ENCODE measurements around the gene MDC1.
"Not testable (repeated sequence)": the region's sequence is repeated elsewhere in the genome, so short reads cannot be mapped to it uniquely, and the experiment has no call there.

The MDC1 gene

GRCh38 chr6:30678964-30679726 is 37.9 kb downstream of the MDC1 start:
- DNase-seq = peak; percentile 90

- no peak for DNase-seq
These were observed 40.3 kb downstream of the MDC1 start for GRCh38 chr6:30676660-30677285.

- peak; percentile 91 for DNase-seq
These were observed 44.4 kb downstream of the MDC1 start, which contains the start of gene DHX16 for GRCh38 chr6:30672445-30673253. Gene DHX16 (minus strand): TSS chr6:30673006. CDS start chr6:30672841, 165 bp downstream.

GRCh38 chr6:30670760-30671527 is 46.1 kb downstream of the MDC1 start:
- no peak for DNase-seq

- not testable (repeated sequence) for DNase-seq
These were observed 50.8 kb downstream of the MDC1 start for GRCh38 chr6:30666300-30666699.

- no peak for DNase-seq
These were observed 51.9 kb downstream of the MDC1 start for GRCh38 chr6:30664994-30665767.

GRCh38 chr6:30657922-30658321 is 59.2 kb downstream of the MDC1 start:
- not testable (repeated sequence) for DNase-seq

- DNase-seq = no peak
These were observed 59.6 kb downstream of the MDC1 start for GRCh38 chr6:30657454-30657853.

- peak; percentile 50 for DNase-seq
These were observed 60.6 kb downstream of the MDC1 start for GRCh38 chr6:30656513-30656912.

GRCh38 chr6:30655743-30656094 is 61.4 kb downstream of the MDC1 start:
- DNase-seq = no peak

GRCh38 chr6:30654798-30655742 is 62.0 kb downstream of the MDC1 start:
- no peak for DNase-seq

- DNase-seq = no peak
These were observed 65.9 kb downstream of the MDC1 start for GRCh38 chr6:30651143-30651542.

Measured in CD4-positive, alpha-beta T cell treated with Interleukin-15 for 1 hour (primary cell).